Embryonic facial prominence (tissue), 1 donor: ENCODE data around the gene LAMTOR3.

Experiments
- DNase-seq: peaks from one replicate; pipeline ENCODE4 v3.0.0-alpha.2; 2016; ENCODE audit errors: extremely low spot score

Gene LAMTOR3

DNA sequence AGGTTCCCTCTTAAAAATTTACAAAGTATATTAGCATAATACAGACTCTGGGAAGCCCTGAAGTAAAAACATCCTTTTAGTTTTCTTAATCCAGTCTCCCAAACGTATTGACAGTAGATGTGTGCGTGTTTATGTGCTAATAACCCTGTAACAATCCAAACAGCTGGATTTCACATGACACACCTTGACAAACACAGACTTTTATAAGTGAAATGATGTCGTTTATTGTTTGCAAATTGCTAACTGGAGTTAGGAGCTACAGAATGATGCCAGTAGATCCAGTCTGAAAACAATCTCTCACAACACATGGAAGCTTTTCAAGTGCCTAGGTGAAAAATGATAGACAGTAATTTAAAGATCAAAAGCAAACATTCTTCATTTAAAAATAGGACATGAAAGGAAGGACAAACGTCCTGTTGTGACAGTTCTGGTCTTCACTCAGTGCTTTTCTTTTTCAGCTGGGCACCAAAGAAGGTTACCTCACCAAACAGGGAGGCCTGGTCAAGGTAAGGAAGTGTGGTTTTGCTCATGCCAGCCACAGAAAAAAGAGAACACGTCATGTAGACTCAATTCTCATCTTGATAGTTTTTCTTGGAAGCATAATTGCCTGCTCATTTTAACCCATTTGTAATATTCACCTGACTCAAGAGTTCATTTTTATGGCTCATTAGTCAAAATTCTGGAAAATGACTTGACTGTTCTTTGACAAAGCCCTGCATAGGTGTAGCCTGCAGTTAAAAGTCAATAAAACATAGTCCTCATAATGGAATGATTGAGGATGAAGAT is 32.9 kb downstream of the LAMTOR3 start:
- no peak for DNase-seq

DNA sequence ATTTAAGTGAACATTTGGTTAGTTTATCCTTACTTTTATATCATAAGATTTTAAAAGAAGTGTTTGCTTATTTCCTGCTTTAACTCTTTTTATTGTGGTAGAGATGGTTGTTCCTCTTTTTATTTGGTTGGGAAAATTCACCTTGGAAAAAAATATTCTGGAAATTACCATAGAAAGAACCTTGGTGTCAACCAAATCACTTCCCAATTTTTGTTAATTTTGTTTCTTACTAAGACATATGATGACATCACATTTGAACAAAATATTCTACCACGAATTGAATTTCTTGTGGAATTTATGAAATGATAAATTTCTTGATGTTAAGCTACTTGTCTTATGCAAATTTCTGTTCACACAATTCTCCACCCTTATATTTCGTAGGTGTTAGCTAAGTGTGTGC is 33.7 kb downstream of the LAMTOR3 start:
- no peak for DNase-seq

GRCh38 chr4:99859618-99860017 is 34.6 kb downstream of the LAMTOR3 start:
- DNase-seq: no peak

GRCh38 chr4:99857307-99857706 is 36.9 kb downstream of the LAMTOR3 start:
- DNase-seq: no peak

- DNase-seq: no peak
Observed at GRCh38 chr4:99856166-99856565, 38.1 kb downstream of the LAMTOR3 start.

- no peak for DNase-seq
Observed at GRCh38 chr4:99855678-99856077, 38.5 kb downstream of the LAMTOR3 start.

DNA sequence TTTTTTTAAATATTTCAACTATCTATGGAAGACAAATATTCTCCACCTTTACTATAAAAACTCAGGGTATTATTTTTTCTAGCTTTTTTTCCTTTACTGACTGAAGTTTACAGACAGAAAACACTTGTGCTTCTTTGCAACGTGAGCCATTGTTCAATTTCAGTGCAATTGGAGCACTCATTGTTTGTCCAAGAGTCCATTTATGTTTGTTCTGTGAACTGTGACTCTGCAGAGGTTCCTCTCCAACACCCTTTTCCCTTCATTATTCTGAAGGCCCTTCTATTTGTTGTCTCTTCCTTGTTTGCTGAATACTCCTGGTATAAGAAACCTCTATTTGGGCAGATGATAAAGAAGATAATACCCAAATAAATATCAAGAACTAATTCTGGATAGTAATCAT is 40.2 kb downstream of the LAMTOR3 start:
- DNase-seq: no peak

DNA sequence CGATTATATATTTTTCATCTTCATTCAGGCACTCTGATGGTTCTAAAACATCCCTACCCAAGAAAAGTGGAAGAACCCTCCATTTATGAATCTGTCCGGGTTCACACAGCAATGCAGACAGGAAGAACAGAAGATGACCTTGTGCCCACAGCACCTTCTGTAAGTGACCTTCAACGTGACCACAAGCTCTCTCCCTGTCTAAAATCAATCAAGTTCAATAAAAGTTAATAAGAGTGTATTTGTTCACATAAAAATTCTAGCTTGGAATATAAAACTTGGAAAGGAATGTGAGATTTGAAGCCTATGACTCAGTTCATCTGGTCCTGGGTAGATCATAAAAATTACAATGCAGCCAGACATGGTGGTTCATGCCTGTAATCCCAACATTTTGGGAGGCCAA is 41.0 kb downstream of the LAMTOR3 start:
- DNase-seq: no peak

DNA sequence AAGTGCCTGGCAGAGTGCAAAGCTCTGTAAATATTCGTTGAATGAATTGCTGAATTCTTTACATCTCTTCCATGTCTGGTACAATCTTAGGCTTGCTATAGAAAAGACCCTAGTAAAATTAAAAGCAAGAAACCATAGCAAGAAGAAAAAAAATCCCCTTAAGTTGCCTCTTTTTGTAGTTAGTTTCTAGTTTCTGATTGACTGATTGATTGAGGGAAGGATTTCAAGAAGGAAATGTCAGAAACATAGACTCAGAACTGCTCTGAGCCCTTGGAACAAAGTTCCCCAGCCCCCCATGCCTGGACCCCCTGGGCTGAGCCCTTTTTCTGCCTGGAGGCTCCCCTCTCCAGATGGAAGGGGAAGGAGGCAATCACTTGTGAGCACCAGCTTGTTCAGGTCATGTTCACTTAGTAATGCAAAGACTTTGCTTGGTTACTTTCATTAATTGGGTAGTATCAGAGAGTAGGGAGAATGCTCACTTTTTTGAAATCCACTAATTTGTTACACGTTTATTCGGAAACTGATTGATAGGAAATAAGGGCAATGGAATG is 42.0 kb downstream of the LAMTOR3 start:
- DNase-seq: no peak

DNA sequence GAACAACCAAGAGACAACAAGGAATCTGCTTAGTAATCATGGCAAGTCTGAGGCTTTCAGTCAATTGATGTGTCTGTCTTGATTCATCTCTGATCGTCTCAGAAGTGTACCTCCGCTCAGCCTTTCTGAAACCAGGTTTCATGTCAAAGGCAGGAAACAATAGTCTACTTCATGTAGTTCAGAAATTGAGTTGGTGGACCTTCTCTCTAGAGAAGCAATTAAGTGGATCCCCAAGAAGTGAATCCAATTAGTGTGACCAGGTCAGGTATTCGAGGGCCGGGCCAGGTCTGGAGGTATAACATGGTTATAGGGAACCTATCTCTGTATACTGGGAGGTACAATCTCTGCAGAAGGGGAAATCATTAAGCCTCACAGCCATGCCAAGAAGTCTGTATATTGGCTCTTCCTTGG is 45.6 kb downstream of the LAMTOR3 start:
- DNase-seq: no peak

DNA sequence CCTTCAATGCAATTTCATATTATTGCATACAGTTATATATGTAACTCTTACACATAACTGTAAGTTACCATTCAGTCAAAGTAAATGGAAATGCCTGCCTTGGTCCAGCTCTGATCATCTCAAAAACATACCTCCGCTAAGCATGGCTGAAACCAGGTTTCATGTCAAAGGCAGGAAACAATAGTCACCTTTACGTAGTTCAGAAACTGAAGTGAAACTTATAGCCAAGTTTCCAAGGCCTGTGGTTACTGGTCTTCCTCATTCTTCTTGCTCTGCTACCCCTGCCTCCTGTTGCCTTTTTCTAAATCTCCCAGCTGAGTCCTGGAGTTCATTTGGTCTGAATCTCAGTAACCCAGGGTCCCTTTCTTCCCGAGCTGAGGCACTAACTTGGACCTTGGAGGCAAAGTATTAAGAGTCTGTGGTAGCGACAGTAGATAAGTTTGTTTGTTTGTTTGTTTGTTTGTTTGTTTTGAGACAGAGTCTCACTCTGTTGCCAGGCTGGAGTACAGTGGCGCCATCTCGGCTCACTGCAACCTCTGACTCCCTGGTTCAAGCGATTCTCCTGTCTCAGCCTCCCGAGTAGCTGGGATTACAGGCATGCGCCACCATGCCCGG is 46.8 kb downstream of the LAMTOR3 start:
- no peak for DNase-seq

GRCh38 chr4:99846891-99847290 is 47.3 kb downstream of the LAMTOR3 start:
- DNase-seq: no peak

GRCh38 chr4:99845708-99846469 is 48.3 kb downstream of the LAMTOR3 start:
- DNase-seq: no peak

DNA sequence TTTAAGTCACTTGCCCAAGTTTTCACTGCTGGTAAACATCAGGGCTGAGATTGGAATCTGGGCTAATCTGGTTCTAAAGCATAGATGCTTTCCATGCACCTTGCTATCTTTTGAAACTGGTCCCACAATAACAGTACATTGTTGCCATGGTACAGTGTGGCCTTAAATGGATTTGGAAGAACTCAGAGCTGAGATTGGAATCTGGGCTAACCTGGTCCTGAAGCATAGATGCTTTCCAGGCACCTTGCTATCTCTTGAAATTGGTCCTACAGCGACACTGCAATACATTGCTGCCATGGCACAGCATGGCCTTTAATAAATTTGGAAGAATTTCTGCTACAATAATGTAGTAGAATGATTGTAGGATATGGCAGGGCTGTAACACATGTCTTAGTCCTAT is 49.0 kb downstream of the LAMTOR3 start:
- DNase-seq: no peak

DNA sequence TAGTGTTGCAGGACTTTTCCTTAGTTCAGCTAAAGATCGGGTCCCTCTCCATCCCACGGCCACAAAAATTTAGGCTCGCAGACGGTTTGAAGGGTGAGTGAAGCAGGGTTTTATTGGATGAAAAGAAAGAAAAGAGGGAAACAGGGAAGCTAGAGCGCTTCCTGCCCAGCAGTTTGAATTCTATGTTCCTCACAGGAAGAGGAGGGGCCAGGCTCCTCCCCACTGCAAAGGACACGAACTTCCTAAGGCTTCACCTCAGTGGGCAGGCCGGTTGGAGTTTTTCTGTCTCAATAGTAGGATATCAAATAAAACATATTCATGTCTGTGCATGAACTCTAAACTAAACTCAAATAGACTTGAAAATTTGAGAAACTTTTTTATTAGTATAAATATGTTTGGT is 50.2 kb downstream of the LAMTOR3 start:
- no peak for DNase-seq

GRCh38 chr4:99843413-99843812 is 50.8 kb downstream of the LAMTOR3 start:
- no peak for DNase-seq

GRCh38 chr4:99841129-99841528 is 53.1 kb downstream of the LAMTOR3 start:
- no peak for DNase-seq

DNA sequence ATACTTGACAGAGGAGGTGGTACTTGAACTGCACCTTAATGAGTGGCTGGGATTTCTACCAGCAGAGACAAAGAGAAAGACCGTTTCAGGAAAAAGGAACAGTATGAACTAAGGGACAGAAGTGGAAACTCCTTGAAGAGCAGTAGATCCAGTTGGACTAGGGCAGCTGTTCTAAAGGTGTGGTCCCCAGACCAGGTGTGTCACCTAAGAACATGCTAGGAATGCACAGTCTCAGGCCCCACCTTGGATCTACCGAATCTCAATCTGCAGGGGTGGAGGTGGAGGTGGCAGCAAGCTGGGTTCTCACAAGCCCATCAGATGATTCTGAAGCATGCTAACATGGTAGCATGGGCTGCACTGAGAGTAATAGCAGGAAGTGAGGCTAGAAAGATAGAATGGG is 55.3 kb downstream of the LAMTOR3 start:
- DNase-seq: no peak

DNA sequence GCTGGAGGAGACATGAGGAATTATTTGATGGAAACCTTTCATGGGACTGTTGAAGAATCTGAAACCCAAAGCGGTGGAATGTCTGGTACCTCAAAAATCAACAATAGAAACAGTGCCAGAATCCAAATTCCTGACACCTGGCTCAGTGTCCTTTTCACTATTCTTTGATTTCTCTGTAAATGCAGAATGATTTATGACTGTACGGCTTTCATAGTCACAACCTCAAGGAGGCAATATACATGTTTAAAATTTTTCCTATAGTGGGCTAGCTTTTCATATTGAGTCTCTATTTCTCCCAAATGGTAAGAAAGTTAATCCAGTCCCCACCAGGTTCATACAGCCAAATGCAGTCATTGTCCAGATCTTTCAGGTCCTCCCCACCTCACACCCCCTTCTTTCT is 58.3 kb downstream of the LAMTOR3 start:
- no peak for DNase-seq

GRCh38 chr4:99834569-99834968 is 59.7 kb downstream of the LAMTOR3 start:
- DNase-seq: no peak

- no peak for DNase-seq
Observed at GRCh38 chr4:99833756-99834155, 60.5 kb downstream of the LAMTOR3 start.

DNA sequence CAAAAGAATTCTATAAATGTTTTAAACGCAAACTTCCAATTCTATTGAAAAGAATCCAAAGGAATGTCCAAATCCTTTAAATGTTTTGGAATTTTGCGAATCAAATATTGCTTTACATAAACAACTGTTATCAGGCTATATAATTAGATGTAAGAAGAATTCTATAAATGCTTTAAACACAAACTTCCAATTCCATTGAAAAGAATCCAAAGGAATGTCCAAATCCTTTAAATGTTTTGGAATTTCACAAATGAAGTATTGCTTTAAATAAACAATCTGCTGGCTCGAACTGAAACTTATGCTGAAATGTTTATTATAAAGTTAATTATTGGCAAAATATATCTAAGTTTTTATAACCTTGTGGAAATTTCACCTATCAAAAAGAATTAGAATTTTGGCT is 61.5 kb downstream of the LAMTOR3 start:
- no peak for DNase-seq

DNA sequence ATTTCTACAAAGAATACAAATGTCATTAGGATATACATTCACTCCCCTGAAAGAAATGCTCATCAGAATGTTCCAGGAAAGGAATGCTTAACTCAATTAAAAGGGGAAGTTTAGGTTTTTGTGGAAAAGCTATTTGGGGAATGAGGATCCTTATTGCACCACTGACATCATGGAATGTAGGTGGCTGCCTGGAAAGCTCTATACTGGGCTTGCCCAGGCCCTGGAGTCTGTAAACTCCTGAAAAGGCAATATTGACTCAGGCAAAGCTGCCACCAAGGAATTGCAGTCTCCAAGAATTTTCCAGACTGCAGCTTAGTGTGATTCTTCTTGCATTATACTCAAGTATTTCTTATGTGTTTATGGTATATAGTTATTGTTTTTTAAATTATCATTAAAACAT is 61.9 kb downstream of the LAMTOR3 start:
- DNase-seq: no peak
